Measurements from ENCODE around the gene TENM4. TPM values are rescaled to one million over a fixed set of nuclear protein-coding genes. Genes with fewer than 3 reads are reported as not detected.

TENM4 gene
- total RNA-seq, 1 donor from 2014 or later: 5.1 TPM

- Histone ChIP-seq H3F3A (ENCODE audit: low read depth) (no peaks in the 10 kb centered on the region), H4K20me1 (ENCODE audit: low read depth) (no peaks in the 10 kb centered on the region), H3K4me1 (peaks cover 7% of the 10 kb centered on the region), H3K9ac (no peak overlapping the region), H3K36me3 (no peaks in the 10 kb centered on the region), H3K79me2 (ENCODE audit: low read depth) (no peaks in the 10 kb centered on the region), H3K4me3 (no peak overlapping the region), H3K27me3 (no peaks in the 10 kb centered on the region), H3K9me3 (ENCODE audit: low read depth) (peaks cover 8% of the 10 kb centered on the region), H2AFZ (replicated peaks) (no peak overlapping the region), H3K27ac (no peak overlapping the region), H3K4me2 (no peak overlapping the region)
- no peak for TF ChIP-seq EZH2 (IDR thresholded peaks at IDR 0.05)
- no peak for TF ChIP-seq CTCF (IDR thresholded peaks at IDR 0.05)
- no peak for TF ChIP-seq EZH2phosphoT487 (IDR thresholded peaks at IDR 0.05)
- no peaks in the 10 kb centered on the region for H3K27me3 Mint-ChIP-seq (ENCODE audit: insufficient read depth, low read depth)
- peaks cover 10% of the 10 kb centered on the region for H3K4me1 Mint-ChIP-seq
- peaks cover 27% of the 10 kb centered on the region for H3K9me3 Mint-ChIP-seq
- no peak overlapping the region for H3K27ac Mint-ChIP-seq
- H3K4me3 Mint-ChIP-seq: no peak overlapping the region
- H3K36me3 Mint-ChIP-seq: peaks cover 10% of the 10 kb centered on the region
- no peak for DNase-seq (ENCODE audit: low spot score)
Observed at GRCh38 chr11:78996007-78996406, 444.8 kb downstream of the TENM4 start.

GRCh38 chr11:78995171-78995570 lies 445.7 kb downstream of the TENM4 start:
- Mint-ChIP-seq H3K4me1 (peaks cover 17% of the 10 kb centered on the region), H3K4me3 (no peak overlapping the region), H3K27ac (no peak overlapping the region), H3K27me3 (ENCODE audit: insufficient read depth, low read depth) (no peaks in the 10 kb centered on the region), H3K9me3 (peaks cover 25% of the 10 kb centered on the region), H3K36me3 (peaks cover 8% of the 10 kb centered on the region)
- H3K79me2 ChIP-seq (ENCODE audit: low read depth): no peaks in the 10 kb centered on the region
- H3K36me3 ChIP-seq: no peaks in the 10 kb centered on the region
- peaks cover 7% of the 10 kb centered on the region for H3K9me3 ChIP-seq (ENCODE audit: low read depth)
- no peak for DNase-seq (ENCODE audit: low spot score)
- H3K4me3 ChIP-seq: no peak overlapping the region
- no peak for TF ChIP-seq EZH2 (IDR thresholded peaks at IDR 0.05)
- TF ChIP-seq EZH2phosphoT487 (IDR thresholded peaks at IDR 0.05): no peak
- TF ChIP-seq CTCF (IDR thresholded peaks at IDR 0.05): no peak
- H3K4me2 ChIP-seq: no peak overlapping the region
- no peaks in the 10 kb centered on the region for H3K27me3 ChIP-seq
- H3F3A ChIP-seq (ENCODE audit: low read depth): no peaks in the 10 kb centered on the region
- no peak overlapping the region for H3K9ac ChIP-seq
- H4K20me1 ChIP-seq (ENCODE audit: low read depth): no peaks in the 10 kb centered on the region
- H2AFZ ChIP-seq (replicated peaks): no peak overlapping the region
- peaks cover 15% of the 10 kb centered on the region for H3K4me1 ChIP-seq
- H3K27ac ChIP-seq: no peak overlapping the region

GRCh38 chr11:78993802-78994430 lies 446.9 kb downstream of the TENM4 start:
- no peaks in the 10 kb centered on the region for H4K20me1 ChIP-seq (ENCODE audit: low read depth)
- H3F3A ChIP-seq (ENCODE audit: low read depth): no peaks in the 10 kb centered on the region
- no peak overlapping the region for H3K9ac ChIP-seq
- H3K79me2 ChIP-seq (ENCODE audit: low read depth): no peaks in the 10 kb centered on the region
- H3K36me3 ChIP-seq: no peaks in the 10 kb centered on the region
- H3K9me3 ChIP-seq (ENCODE audit: low read depth): no peaks in the 10 kb centered on the region
- H3K27ac ChIP-seq: no peak overlapping the region
- no peak for DNase-seq (ENCODE audit: low spot score)
- H3K9me3 Mint-ChIP-seq: peaks cover 15% of the 10 kb centered on the region
- H3K4me1 Mint-ChIP-seq: peaks cover 19% of the 10 kb centered on the region
- no peak overlapping the region for H2AFZ ChIP-seq (replicated peaks)
- no peak overlapping the region for H3K4me2 ChIP-seq
- no peak overlapping the region for H3K4me3 ChIP-seq
- TF ChIP-seq CTCF (IDR thresholded peaks at IDR 0.05): no peak
- TF ChIP-seq EZH2phosphoT487 (IDR thresholded peaks at IDR 0.05): no peak
- TF ChIP-seq EZH2 (IDR thresholded peaks at IDR 0.05): no peak
- no peak overlapping the region for H3K27ac Mint-ChIP-seq
- H3K27me3 ChIP-seq: no peaks in the 10 kb centered on the region
- H3K4me1 ChIP-seq: peaks cover 18% of the 10 kb centered on the region
- peaks cover 6% of the 10 kb centered on the region for H3K36me3 Mint-ChIP-seq
- H3K4me3 Mint-ChIP-seq: no peak overlapping the region
- no peaks in the 10 kb centered on the region for H3K27me3 Mint-ChIP-seq (ENCODE audit: insufficient read depth, low read depth)

All from neural progenitor cell (in vitro differentiated cells).